IPS-15b (cell line): ENCODE measurements around the gene EN2.

Experiments
- H3K27me3 ChIP-seq: one replicate; pipeline ENCODE4 v1.6.1; 2013; ENCODE audit warnings: low read length; ENCODE audit not compliant: control insufficient read depth, insufficient read depth
- H3K36me3 ChIP-seq: one replicate; pipeline ENCODE4 v1.6.1; 2013; ENCODE audit warnings: low read length; ENCODE audit not compliant: control insufficient read depth, insufficient read depth
- H3K4me1 ChIP-seq: one replicate; pipeline ENCODE4 v1.6.1; 2013; ENCODE audit warnings: mild to moderate bottlenecking, low read length; ENCODE audit not compliant: control insufficient read depth, insufficient read depth
- H3K4me3 ChIP-seq: one replicate; pipeline ENCODE4 v1.5.1; 2013; ENCODE audit warnings: low read depth, low read length
- H3K9ac ChIP-seq: one replicate; pipeline ENCODE4 v1.6.1; 2013; ENCODE audit warnings: low read depth, mild to moderate bottlenecking, low read length
- H3K9me3 ChIP-seq: one replicate; pipeline ENCODE4 v1.6.1; 2013; ENCODE audit warnings: mild to moderate bottlenecking, low read length; ENCODE audit not compliant: control insufficient read depth, insufficient read depth

Gene EN2

DNA sequence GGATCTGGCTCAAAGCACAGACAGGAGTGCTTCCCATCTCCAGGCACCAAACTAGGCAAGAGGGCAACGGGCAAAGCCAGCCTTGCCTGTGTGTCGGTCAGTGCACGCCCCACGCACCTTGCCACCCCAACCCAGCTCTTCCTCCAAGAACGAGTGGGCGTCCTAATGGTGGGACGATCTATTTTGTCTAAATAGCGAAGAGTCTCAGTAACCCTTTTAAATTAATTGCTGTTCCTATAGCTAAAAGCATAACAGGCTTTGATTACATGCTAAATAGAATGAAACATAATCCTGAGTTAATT is 12.2 kb downstream of the EN2 start:
- Histone ChIP-seq H3K4me3 (no peak overlapping the region), H3K27me3 (peaks cover 99% of the 10 kb centered on the region), H3K4me1 (peaks cover 6% of the 10 kb centered on the region), H3K36me3 (no peaks in the 10 kb centered on the region), H3K9ac (no peak overlapping the region), H3K9me3 (no peaks in the 10 kb centered on the region)

DNA sequence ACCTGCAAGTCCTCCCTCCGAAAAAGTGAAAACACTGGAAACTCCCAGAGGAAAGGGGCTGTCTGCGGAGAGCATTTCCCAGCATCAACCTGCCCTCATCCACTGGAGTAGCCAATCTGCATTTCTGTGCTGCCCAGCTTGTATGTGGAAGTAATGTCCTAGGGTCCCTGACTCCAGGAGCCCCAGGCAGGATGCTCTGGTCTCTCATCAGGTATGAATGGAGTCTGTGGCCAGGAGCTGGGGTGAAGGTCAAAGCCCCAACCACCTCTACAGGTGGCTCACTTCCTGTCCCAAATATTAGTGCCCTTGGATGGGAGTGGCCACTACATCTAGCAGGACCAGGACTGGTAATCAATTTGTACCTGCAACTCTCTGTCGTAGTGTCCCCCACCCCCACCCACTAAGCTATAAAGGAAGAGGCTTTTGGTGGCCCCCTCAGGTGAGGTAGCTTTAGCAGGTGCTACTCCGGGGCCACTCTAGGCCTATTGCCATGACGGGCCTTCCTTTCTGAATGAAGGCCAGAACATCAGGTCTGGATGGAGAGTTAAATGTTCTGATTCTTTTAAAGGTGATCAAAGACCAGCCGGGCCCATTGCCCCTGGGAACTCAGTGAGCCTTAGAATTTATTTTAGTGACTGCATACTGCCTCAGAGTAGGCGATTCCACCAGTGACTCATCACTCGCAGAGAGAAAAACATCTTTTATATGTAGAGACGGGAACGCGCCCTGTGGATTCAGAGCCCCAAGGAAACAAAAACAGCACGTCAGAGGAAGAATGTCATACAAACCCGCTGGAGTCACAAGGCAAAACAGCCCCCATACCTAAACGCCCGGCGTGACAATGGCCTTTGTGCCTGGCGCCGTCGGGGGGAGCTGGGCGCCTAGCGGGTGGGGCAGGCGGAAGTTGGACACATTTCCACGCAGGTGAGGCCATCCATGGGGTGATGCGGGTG is 13.0 kb downstream of the EN2 start:
- H3K36me3 ChIP-seq, result no peaks in the 10 kb centered on the region
- H3K4me1 ChIP-seq, result peaks cover 6% of the 10 kb centered on the region

DNA sequence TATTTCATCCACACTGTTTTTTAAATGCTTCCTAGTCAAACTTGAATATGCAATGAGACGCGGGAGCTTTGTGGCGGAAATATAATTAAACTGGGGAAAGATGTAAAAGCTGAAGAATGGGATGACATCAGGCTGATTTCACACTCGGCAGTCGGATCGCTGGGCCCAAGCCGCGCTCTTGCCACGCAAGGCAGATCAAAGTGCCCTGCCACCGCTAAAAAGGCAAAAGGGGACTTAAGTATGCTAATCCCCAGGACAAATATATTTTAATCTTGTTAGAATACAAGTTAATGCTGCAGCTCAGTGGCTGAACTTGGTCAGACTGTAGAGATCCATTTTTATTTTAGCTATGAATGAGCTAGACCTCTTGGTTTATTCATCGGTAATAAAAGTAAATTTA is 13.8 kb downstream of the EN2 start:
- H3K36me3 ChIP-seq, result no peaks in the 10 kb centered on the region
- H3K4me1 ChIP-seq, result peaks cover 6% of the 10 kb centered on the region
- H3K4me3 ChIP-seq, result peak overlapping the region; percentile 16
- H3K9me3 ChIP-seq, result no peaks in the 10 kb centered on the region
- H3K9ac ChIP-seq, result no peak overlapping the region
- peaks cover 99% of the 10 kb centered on the region for H3K27me3 ChIP-seq

More for the DNA sequence above, 13.0 kb downstream of the EN2 start:
- H3K27me3 ChIP-seq, result peaks cover 99% of the 10 kb centered on the region
- no peaks in the 10 kb centered on the region for H3K9me3 ChIP-seq
- no peak overlapping the region for H3K9ac ChIP-seq
- H3K4me3 ChIP-seq, result peak overlapping the region; percentile 16

DNA sequence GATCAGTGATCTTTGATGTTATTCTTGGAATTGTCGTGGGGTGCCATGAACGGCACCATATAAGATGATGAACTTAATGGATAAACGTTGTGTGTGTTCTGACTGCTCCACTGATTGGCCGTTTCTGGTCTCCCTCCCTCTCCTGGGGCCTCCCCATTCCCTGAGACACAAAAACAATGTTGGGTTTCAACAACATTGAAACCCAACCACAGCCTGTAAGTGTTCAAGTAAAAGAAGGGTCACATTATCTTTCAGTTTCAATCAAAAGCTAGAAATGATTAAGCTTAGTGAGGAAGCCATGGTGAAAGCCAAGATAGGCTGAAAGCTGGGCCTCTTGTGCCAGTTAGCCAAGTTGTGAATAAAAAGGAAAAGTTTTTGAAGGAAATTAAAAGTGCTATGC is 19.5 kb downstream of the EN2 start:
- H3K27me3 ChIP-seq, result peaks cover 90% of the 10 kb centered on the region

DNA sequence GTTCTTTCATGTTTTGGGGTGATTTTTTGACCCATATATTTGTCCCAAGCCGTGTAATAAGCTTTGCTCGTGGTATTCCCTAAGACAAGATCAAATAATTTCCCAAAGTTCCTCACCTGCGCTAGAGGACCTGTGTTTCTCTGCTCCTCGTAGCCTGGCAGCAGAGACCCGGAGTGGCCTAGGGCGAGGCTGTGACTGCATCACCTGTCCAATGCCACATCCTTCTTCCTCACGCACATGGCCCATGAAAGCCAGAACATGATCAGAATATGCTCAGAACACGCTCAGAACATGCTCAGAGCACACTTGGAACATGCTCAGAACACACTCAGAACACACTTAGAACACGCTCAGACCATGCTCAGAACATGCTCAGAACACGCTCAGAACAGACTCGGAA is 23.8 kb downstream of the EN2 start:
- Histone ChIP-seq H3K9me3 (no peaks in the 10 kb centered on the region), H3K9ac (no peak overlapping the region), H3K4me3 (no peak overlapping the region), H3K4me1 (peaks cover 6% of the 10 kb centered on the region), H3K27me3 (peaks cover 84% of the 10 kb centered on the region), H3K36me3 (no peaks in the 10 kb centered on the region)

More for the DNA sequence above, 19.5 kb downstream of the EN2 start:
- H3K36me3 ChIP-seq, result no peaks in the 10 kb centered on the region
- H3K9ac ChIP-seq, result no peak overlapping the region
- H3K4me1 ChIP-seq, result no peaks in the 10 kb centered on the region
- no peak overlapping the region for H3K4me3 ChIP-seq
- H3K9me3 ChIP-seq, result no peaks in the 10 kb centered on the region

DNA sequence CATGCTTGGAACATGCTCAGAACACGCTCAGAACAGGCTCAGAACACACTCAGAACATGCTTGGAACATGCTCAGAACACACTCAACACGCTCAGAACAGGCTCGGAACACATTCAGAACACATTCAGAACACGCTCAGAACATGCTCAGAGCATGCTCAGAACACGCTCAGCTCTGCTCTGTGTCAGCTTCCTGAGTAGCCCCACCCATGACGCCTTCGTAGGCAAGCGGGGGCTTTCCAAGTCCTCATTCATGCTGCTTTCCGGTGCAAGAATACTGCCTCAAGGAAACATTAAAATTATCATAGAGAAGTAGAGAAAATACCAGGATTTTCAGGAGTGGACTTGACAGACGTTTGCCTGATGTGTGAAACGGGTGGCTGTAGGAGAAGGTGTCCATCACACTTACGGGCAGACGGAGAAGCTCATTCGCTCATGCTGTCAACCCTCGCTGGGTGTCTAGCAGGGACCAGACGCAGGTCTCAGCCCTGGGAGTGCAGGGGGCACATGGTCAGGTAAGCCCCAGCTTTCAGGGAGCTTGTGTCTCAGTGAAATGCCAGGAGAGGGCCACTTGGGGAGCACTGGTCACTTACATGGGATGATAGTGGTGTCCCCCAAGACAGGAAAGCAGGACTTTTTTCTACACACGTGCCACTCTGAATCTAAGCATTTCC is 24.7 kb downstream of the EN2 start:
- Histone ChIP-seq H3K9ac (no peak overlapping the region), H3K4me1 (peaks cover 6% of the 10 kb centered on the region), H3K36me3 (no peaks in the 10 kb centered on the region), H3K4me3 (no peak overlapping the region), H3K27me3 (peaks cover 80% of the 10 kb centered on the region), H3K9me3 (no peaks in the 10 kb centered on the region)

DNA sequence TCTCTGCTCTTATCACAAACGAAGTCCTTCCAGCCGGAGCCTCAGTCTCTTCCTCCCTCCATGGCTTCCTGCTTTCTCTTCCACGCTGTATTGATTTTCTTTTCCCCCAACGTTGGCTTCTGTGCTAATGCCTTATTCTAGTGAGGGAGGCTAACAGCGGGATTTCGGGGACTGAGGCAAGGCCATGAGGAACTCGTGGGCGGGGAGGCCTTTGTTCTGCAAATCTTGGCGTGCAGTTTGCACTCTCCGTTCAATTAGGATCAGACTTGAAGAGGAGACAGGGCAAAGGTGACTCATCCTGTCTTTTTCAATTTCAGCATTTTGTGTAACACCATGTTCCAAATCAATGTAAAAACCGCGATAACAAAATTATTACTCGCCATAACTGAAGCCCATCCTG is 25.3 kb downstream of the EN2 start:
- Histone ChIP-seq H3K27me3 (peaks cover 80% of the 10 kb centered on the region), H3K4me3 (no peak overlapping the region)

DNA sequence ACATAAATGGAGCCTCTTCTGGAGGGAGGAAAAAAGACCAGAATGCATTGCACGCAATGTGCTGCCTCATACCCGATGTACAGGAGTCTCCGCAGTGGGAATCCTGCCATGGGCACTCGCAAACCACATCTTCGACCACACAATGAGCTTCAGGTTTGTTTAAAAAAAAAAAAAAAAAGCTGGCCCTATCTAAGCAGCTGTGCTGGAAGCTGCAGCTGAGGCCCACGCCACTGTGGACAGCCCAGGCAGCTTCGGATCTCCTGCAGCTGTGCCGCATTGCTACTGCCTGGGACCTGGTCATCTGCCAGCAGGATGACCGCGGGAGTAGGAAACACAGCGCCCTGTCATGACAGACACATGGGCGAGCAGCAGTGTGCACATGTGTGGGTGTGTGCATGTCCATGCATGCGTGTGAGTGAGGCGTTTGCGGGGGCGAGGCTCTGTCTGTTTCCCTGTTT is 26.0 kb downstream of the EN2 start:
- no peaks in the 10 kb centered on the region for H3K36me3 ChIP-seq
- H3K9me3 ChIP-seq, result no peaks in the 10 kb centered on the region
- H3K9ac ChIP-seq, result no peak overlapping the region
- H3K27me3 ChIP-seq, result peaks cover 80% of the 10 kb centered on the region
- H3K4me1 ChIP-seq, result peaks cover 6% of the 10 kb centered on the region
- no peak overlapping the region for H3K4me3 ChIP-seq

More for the DNA sequence above, 25.3 kb downstream of the EN2 start:
- Histone ChIP-seq H3K9ac (no peak overlapping the region), H3K36me3 (no peaks in the 10 kb centered on the region), H3K4me1 (peaks cover 6% of the 10 kb centered on the region), H3K9me3 (no peaks in the 10 kb centered on the region)

DNA sequence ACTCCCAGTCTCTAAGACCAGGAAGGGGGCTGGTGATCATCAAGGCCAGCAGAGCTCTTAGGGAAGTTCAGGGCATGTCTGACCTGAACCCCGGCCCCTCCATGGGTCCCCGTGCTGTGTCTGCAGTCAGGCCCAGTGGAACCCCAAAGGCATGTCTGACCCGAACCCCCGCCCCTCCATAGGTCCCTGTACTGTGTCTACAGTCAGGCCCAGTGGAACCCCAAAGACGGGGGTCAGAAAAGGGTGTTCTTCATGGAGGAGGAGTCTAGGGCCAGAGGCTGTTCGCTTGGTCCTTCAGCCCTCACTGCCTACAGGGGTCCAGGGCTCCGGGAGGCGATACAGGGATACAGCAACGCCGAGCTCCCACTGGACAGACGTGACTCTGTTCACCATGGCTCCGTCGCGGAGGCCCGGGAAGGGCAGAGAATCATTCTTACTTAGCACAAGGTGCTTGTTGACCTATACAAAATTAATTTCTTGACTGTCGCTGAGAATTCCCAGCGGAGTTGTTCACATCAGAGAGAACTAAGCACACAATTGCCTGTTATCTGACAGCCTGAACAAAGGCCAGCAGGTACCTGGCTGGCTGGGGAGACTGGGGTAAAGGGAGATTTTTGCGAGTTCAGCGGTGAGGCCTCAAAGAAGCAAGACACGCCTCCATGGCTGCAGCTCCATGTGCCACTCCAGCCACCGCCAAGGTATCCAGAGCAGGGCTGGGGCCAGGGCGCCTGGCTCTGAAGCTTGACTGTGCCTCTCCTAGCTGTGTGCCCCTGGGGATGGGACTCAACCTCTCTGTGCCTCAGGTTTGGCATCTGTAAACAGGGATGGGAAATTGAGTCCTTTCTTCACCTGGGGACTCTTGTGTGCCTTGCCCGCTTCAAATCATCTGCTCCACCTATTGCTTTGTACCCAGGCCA is 26.8 kb downstream of the EN2 start:
- Histone ChIP-seq H3K4me1 (peaks cover 6% of the 10 kb centered on the region), H3K9ac (no peak overlapping the region), H3K9me3 (no peaks in the 10 kb centered on the region), H3K27me3 (peaks cover 84% of the 10 kb centered on the region), H3K36me3 (no peaks in the 10 kb centered on the region), H3K4me3 (no peak overlapping the region)

DNA sequence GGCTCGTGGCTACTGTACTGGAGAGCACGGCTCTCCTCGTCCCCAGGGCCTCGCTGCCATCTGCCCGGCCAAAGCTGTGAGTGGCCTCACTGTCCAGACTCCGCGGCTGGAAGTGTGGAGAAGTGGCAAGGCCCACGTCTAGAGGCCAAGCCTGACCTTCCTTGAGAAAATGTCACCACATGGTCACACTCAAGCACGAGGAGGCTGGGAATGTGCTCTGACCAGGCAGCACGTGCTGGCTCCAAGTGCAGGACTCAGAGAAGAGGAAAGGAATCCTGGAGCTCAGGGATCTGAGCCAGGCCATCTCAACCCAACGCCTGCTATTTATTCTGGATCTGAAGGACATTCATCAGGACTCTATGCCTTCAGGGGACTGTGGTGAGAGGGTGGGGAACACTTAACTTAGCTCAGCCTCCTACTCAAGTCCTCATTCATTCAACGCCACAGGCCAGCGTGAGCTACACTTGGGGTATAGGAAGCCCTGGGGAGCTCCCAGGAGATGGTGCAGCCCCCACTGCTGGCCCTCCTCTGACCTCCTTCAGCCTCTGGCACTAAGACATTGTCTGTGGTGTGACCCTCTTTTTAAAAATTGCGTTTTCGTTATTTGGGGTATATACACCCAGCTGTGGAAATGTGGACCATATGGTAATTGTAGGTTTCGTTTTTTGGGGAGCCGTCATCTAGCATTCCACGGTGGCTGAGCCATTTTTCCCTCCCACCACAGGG is 29.0 kb downstream of the EN2 start:
- peaks cover 8% of the 10 kb centered on the region for H3K4me1 ChIP-seq
- no peaks in the 10 kb centered on the region for H3K9me3 ChIP-seq
- H3K4me3 ChIP-seq, result no peak overlapping the region
- peaks cover 90% of the 10 kb centered on the region for H3K27me3 ChIP-seq
- no peaks in the 10 kb centered on the region for H3K36me3 ChIP-seq
- H3K9ac ChIP-seq, result no peak overlapping the region
